Nephron progenitor cell (in vitro differentiated cells): ENCODE measurements around the gene EBF3.

Source experiments
- DNase-seq: peaks from one replicate; pipeline ENCODE4 v3.0.0; 2021
- H3K27ac Mint-ChIP-seq: 2 replicates; pipeline ENCODE4 v1.8.0; 2021; ENCODE audit warnings: mild to moderate bottlenecking, moderate library complexity, mixed read lengths
- H3K27me3 Mint-ChIP-seq: 2 replicates; pipeline ENCODE4 v1.8.0; 2021; ENCODE audit warnings: mild to moderate bottlenecking, low read depth, mixed read lengths; ENCODE audit not compliant: poor library complexity
- H3K36me3 Mint-ChIP-seq: 2 replicates; pipeline ENCODE4 v1.8.0; 2021; ENCODE audit warnings: low read depth, mixed read lengths
- H3K4me1 Mint-ChIP-seq: 2 replicates; pipeline ENCODE4 v1.8.0; 2021; ENCODE audit warnings: mixed read lengths
- H3K4me3 Mint-ChIP-seq: 2 replicates; pipeline ENCODE4 v1.8.0; 2021; ENCODE audit warnings: mild to moderate bottlenecking, moderate library complexity, mixed read lengths
- H3K9me3 Mint-ChIP-seq: 2 replicates; pipeline ENCODE4 v1.8.0; 2021; ENCODE audit warnings: mild to moderate bottlenecking, moderate library complexity, mixed read lengths
- CTCF ChIP-seq: fragments of 200-600 bp; sonication (generic); IDR thresholded peaks from 2 replicates; pipeline ENCODE4 v1.5.0; 2021; ENCODE audit warnings: antibody characterized with exemption

EBF3 gene

GRCh38 chr10:129958148-129958628, 5.9 kb downstream of the EBF3 start:
- peaks cover 91% of the 10 kb centered on the region for H3K27me3 Mint-ChIP-seq
- H3K4me3 Mint-ChIP-seq, result peak overlapping the region; percentile 78
- no peaks in the 10 kb centered on the region for H3K9me3 Mint-ChIP-seq
- H3K4me1 Mint-ChIP-seq, result peaks cover 83% of the 10 kb centered on the region
- no peak for DNase-seq
- H3K27ac Mint-ChIP-seq, result no peak overlapping the region
- peak; percentile 20 for TF ChIP-seq CTCF
- no peaks in the 10 kb centered on the region for H3K36me3 Mint-ChIP-seq

- Mint-ChIP-seq H3K4me1 (peaks cover 86% of the 10 kb centered on the region), H3K9me3 (no peaks in the 10 kb centered on the region), H3K27ac (no peak overlapping the region), H3K27me3 (peaks cover 80% of the 10 kb centered on the region), H3K36me3 (no peaks in the 10 kb centered on the region), H3K4me3 (peak overlapping the region; percentile 74)
- TF ChIP-seq CTCF, result no peak
- DNase-seq, result no peak
Measured at GRCh38 chr10:129956876-129957673, 7.0 kb downstream of the EBF3 start.

GRCh38 chr10:129956286-129956670, 7.8 kb downstream of the EBF3 start:
- no peak for TF ChIP-seq CTCF
- Mint-ChIP-seq H3K27me3 (peaks cover 72% of the 10 kb centered on the region), H3K36me3 (no peaks in the 10 kb centered on the region), H3K4me1 (peaks cover 86% of the 10 kb centered on the region), H3K9me3 (no peaks in the 10 kb centered on the region), H3K27ac (no peak overlapping the region), H3K4me3 (peak overlapping the region; percentile 74)
- DNase-seq, result no peak

- Mint-ChIP-seq H3K4me3 (peak overlapping the region; percentile 74), H3K9me3 (no peaks in the 10 kb centered on the region), H3K36me3 (no peaks in the 10 kb centered on the region), H3K27ac (no peak overlapping the region), H3K27me3 (peaks cover 66% of the 10 kb centered on the region), H3K4me1 (peaks cover 86% of the 10 kb centered on the region)
- DNase-seq, result no peak
- no peak for TF ChIP-seq CTCF
Measured at GRCh38 chr10:129955601-129956285, 8.3 kb downstream of the EBF3 start.

GRCh38 chr10:129954492-129955315, 9.4 kb downstream of the EBF3 start:
- TF ChIP-seq CTCF, result no peak
- H3K36me3 Mint-ChIP-seq, result no peaks in the 10 kb centered on the region
- DNase-seq, result no peak
- H3K27ac Mint-ChIP-seq, result no peak overlapping the region
- H3K9me3 Mint-ChIP-seq, result no peaks in the 10 kb centered on the region
- peak overlapping the region; percentile 19 for H3K4me3 Mint-ChIP-seq
- H3K27me3 Mint-ChIP-seq, result peaks cover 56% of the 10 kb centered on the region
- H3K4me1 Mint-ChIP-seq, result peaks cover 87% of the 10 kb centered on the region
